ENCODE measurements around the gene SGMS1. TPM values are rescaled to one million over a fixed set of nuclear protein-coding genes. Genes with fewer than 3 reads are reported as not detected.
A peak's percentile ranks its signal among the peaks of the same experiment; 100 is the strongest.
"Not testable (repeated sequence)": the region's sequence is repeated elsewhere in the genome, so short reads cannot be mapped to it uniquely, and the experiment has no call there.

SGMS1 gene
- total RNA-seq, 1 donor from 2014 or later: 76.2 TPM

DNA sequence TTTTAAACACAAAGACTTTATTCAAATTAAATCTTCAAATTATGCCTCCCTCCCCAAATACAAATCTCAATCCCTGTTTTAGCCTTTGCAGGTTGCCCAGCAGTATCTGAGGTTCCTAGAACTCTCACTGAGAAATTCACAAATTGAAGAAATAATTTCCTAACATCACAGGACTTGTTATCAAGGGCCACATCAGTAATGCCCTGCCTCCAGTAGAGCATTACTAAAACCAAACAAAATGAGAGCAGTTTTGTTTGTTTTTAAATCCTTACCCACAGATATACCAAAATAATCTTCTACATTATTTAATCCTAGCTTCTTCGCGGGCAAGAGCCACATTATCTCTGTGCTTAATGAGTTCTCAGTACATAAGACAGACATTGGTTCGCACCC, 152.2 kb downstream of the SGMS1 start:
- DNase-seq (ENCODE audit: low read depth in 2 of 2): no peak

DNA sequence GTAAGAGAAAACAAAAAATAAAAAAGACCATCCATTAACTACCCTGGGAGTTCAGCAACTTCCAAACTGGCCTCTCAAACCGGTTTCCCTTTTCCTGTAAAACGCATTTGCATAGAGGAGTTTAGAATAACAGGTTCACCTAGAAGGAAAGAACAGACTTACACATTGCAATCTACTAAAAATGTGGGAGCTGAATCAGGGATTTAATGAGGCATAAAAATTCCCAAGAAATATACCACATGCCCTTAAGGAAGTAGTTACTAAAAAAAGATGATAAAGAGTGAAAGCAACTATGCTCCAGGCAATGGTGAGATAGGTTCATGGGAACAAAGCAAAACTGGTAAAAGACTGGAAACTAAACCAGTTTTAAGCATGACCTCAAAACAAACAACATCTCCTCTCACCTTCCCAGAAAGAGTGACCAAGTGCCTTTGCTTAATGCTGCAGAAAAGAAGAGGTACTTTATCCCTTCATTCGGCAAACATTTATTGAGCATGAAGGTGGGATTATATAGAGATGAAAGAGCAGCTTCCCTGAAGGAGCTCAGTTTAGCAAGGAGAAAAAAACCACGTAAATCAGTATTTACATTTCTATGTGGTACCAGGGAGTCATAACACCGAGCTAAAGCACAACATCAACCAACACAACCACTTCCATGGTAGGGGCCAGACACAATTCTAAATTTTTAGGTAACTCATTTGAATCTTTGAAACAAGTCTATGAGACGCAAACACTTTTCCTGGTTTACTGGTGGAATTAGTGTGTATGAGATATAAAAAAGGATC, 152.8 kb downstream of the SGMS1 start:
- no peak for DNase-seq (ENCODE audit: low read depth in 2 of 2)

DNA sequence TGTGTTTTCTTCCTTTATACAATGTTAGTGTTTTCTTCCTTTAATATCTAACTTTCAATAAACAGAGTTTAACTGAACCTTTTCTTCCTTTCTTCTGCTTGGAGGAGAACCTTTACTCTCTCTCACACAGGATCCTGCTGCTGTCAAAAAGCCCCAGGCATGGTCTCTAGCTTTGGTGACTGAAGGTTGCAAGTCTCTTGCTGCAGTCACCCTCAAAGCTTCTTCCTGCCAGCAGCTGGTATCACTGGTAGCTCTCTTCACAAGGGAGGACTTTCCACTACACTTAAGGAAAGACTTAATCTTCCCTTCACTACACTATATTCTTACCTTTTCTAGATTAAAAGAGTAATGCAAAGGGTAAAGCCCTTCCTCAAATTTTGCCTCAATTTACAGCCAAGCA, 153.4 kb downstream of the SGMS1 start:
- no peak for DNase-seq (ENCODE audit: low read depth in 2 of 2)

DNA sequence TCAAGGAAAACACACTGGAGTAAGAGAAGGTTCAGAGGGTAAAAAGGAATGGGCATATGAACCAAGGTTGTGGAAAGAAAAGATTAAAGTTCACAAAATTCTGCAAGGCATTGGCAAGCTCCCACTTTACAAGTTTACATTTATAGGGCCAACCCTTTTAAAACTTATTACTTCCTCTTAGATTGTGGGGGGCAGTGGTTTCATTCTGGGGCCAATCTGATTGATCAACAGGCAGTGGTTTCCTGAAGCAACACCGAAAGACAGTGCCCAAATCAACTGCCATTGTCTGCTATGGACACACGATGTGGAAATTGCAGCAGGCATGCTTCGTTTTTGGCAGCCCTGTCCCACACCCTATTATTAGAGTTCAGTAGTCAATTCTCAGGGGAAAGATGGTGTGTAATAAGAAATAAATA, 154.0 kb downstream of the SGMS1 start:
- DNase-seq (ENCODE audit: low read depth in 2 of 2): no peak

DNA sequence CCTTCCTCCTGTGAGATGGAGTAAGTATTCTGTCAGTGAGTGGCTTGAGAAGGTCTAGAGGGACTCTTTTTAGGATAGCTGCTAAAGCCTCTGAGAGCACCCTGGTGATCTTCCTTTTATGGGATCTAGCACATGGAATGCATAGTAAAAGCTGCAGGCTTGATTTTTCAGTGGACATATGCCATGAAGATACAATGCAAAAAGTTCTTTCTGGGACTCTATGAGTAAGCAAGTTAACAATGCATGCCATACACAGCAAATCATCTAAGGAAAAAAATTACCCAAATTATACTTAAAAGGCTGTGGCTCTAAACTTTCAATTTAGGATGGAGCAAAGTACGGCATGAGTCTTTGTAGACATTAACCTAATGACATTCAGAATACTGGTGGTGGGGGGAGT, 154.5 kb downstream of the SGMS1 start:
- no peak for DNase-seq (ENCODE audit: low read depth in 2 of 2)

DNA sequence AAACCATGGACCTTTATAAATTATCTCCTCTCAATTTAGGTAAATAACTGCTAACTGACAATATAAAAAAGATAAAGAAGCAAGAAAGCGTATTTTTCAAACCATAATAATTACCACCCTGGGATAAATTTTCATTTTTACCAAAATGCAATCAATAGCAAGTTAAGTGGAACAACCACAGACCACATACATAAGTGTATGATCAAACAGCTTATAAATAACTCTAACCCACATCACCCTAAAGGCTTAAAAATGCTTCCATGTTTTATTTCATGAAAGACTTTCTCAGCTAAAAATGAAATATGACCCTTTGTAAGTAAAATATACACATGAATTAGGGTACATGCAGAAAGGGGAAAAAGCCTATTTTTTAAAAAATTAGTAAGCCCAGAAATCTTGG, 156.5 kb downstream of the SGMS1 start:
- DNase-seq (ENCODE audit: low read depth in 2 of 2): no peak

DNA sequence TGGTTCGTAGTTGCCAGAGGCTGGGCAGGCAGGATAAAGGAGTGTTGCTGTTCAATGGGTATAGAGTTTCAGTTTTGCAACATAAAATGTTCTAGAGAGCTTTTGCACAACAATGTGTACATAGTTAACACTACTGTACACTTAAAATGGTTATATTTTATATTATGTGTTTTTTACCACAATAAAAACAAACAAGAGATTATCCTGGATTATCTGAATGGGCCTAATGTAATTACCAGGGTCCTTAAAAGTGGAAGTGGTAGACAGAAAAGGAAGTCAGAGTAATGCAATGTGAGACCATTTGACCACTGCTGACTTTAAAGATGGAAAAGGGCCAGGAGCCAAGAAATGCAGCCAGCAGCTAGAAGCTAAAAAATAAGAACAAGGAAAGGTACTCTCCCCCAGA, 159.7 kb downstream of the SGMS1 start:
- peak in 1 of 2 donors; percentile 5 for DNase-seq (ENCODE audit: low read depth in 2 of 2)

DNA sequence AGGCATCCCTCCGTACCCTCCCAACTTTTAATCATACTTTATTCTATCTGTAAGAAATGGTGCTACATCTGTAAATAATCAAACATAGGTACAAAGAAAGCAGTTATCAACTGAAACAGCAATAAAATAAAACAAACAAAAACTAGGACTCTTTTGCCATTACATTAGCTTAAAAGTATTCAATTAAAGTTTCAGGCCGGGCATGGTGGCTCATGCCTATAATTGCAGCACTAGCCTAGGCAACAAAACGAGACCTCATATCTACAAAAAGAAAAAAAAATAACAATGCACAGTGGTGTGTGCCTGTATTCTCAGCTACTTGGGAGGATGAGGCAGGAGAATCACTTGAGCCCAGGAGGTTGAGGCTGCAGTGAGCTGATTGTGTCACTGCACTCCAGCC, 161.9 kb downstream of the SGMS1 start:
- DNase-seq (ENCODE audit: low read depth in 2 of 2): no peak

DNA sequence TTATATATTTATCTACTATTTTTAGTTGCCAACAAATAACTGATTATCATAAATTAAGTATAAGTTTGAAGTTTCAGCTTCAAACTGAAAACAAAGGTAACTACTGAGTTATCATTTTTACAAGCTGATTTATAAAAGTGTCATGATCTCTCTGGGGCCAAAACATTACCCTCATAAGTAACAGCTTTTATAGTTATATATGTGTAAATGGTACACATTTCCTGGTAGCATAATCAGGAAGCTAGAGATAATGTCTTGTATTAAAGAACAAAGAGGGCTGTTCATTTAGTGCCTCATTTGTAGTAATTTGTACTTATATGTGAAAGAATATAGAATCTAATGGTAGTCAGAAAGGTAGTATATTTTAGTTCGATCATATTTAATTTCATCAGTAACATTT, 162.6 kb downstream of the SGMS1 start:
- DNase-seq (ENCODE audit: low read depth in 2 of 2): no peak

DNA sequence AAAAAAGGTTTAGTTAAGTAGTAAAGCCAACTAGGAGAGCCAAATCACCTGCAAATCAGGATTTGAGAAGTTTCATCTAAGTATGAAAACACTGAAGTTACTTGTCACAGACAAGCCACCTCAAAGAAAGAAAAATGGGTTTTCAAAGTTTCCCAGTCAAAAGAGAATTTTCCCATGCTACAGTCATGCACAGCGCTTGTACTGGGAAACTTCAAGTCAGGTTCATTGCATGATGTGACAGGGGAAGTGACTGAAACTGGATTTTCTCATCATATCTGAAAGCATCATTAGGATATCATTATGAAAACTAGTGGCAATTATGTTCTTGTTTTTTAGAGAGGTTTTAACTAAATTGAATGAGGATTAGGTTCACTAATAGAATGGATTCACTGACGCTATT, 167.0 kb downstream of the SGMS1 start:
- DNase-seq (ENCODE audit: low read depth in 2 of 2): no peak

DNA sequence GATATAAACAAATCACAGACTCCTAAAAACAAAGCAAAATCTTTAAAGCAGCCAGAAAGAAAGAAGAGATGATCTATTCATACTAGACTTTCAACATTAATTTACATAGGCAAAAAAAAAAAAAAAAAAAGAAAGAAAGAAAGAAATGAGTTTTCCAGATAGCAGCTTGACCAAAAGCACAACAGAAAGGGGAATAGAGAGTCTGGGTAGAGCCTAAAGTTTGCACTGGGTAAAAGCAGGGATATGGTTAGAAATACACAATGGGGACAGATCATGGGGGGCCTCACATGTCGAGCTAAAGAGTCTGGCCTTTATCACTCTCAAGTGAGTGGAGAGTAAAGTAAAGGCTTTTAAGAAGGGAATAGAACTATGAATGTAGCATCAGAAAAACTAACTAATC, 169.8 kb downstream of the SGMS1 start:
- DNase-seq (ENCODE audit: low read depth in 2 of 2): no peak

DNA sequence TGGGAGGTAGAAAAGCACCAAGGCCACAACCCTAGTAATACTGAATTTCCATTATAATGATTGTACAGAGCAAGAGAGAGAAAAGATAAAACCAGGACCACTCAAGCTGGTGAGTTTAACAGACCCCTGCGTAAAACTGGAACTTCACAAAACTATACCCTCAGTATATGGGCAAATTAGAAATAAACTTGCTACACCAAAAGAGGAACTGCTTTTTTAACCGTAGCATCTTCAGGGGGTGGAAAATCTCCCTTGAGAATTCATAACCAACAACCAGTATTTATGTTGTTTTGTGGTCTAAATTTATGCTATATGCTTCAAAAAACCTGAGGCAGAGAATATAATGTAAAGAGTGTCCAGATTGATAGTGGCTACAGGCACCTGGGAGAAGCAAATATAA, 171.2 kb downstream of the SGMS1 start:
- no peak for DNase-seq (ENCODE audit: low read depth in 2 of 2)

DNA sequence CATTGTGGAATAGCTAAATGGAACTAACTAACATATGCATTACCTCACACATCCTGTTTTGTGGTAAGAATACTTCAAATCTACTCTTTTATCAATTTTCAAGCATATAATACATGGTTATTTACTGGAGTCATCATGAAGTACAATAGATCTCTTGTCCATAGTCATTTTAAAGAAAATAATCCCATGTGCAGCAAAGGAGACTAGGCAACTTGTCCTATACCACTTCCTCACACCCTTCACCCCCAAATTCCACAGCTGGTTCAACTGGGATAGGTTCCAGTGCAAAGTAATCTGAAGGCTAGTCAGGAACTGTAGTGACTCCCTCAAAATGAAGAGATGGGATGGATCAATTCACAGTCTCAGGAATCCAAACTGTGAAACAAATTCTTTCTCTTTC, 176.1 kb downstream of the SGMS1 start:
- DNase-seq (ENCODE audit: low read depth in 2 of 2): no peak

DNA sequence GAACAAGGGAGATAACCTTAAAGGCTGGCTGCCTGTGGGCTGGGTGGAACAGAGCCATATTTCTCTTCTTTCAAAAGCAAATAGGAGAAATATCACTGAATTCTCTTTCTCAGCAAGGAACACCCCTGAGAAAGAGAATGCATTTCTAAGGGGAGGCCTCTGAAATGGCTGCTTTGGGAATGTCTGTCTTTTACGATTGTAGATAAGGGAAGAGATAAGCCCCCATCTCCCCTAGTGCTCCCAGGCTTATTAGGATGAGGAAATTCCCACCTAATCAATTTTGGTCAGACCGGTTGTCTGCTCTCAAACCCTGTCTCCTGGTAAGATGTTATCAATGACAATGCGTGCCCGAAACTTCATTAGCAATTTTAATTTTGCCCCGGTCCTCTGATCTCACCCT, 178.0 kb downstream of the SGMS1 start:
- DNase-seq (ENCODE audit: low read depth in 2 of 2): not testable (repeated sequence)

DNA sequence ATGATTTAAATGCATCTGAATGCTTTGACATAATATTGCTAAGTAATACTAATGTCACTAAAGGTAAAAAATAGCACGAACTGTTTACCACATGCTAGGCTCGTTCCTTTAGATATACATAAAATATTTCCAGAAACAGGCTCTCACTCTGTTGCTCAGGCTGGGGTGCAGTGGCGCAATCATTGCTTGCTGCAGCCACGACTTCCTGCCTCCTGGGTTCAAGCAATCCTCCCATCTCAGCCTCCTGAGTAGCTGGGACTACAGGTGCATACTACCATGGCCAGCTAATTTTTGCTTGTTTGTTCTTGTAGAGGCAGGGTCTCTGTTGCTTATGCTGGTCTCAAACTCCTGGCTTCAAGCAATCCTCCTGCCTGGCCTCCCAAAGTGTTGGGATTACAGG, 183.3 kb downstream of the SGMS1 start:
- no peak for DNase-seq (ENCODE audit: low read depth in 2 of 2)

DNA sequence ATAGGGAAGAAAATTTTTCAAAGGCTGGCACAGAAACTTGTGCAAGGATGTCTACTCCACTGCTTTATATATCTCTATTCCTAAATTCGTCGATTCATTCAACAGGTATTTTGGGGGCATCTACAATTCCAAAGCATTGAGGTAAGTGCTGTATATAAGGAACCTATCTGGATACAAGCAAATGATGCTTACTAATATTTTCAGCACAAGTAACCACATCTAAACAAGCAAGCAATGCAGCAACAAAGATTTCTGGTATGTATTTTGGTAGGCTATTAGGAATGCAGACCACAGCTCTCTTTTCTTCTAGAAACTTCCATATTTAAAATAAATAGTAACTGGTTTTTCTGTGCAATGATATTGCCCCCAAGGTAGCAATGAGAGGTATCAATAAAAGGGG, 183.9 kb downstream of the SGMS1 start:
- DNase-seq (ENCODE audit: low read depth in 2 of 2): no peak

DNA sequence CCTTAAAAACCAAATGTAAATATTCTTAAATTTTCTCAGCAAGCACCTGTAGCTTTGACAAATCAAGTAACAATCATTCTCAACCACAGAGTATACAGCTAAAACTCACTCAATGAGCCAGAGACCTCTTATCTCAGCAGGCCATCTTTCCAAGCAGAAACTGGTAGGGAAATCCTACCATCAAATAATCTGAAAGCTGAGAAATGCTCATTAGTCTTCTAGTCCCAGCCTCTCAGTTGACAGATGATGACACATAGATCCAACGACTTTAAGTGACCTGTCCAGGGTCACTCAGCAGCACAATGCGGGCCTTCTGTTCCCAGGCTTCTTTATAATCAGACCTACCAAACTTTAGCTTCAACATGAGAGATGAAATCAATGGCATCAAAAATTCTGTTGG, 184.6 kb downstream of the SGMS1 start:
- DNase-seq (ENCODE audit: low read depth in 2 of 2): no peak

DNA sequence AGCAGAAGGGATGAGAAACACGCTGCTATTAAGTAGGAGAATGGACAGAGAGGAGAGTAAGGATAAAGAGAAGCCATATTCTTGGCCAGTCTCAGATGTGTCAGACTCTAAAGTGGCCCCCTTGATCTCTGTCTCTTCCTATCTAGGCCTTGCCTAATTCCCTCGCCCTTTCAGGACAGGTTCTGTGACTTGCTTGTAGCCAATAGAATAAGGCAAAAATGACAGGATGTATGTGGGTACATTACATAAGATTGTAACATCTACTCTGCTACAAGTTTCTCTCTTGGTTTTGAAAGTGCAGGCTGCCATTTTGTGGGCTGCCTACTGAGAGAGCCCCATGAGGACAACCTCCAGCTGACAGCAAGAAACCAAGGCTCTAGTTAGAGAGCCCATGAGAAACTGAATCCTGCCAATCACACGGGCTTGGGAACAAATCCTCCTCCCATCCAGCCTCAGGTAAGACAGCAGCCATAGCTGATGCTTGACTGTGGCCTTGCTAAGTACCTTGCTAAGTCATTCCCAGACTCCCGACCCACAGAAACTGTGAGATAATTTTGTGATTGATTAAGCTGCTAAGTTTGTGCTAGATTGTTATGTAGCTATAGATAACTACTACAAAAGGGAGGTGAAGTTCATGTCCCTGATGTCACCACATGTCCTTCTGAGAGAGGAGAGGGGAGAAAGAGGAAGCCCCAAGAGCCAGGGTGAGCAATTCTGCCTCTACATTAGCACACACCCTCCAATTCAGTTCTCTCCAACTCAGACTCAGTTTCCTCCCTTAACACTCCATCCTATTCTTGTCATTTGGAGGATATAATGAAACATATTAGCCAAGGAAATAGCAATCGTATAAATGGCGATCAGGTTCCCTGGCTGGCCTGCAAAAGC, 185.5 kb downstream of the SGMS1 start:
- no peak for DNase-seq (ENCODE audit: low read depth in 2 of 2)

DNA sequence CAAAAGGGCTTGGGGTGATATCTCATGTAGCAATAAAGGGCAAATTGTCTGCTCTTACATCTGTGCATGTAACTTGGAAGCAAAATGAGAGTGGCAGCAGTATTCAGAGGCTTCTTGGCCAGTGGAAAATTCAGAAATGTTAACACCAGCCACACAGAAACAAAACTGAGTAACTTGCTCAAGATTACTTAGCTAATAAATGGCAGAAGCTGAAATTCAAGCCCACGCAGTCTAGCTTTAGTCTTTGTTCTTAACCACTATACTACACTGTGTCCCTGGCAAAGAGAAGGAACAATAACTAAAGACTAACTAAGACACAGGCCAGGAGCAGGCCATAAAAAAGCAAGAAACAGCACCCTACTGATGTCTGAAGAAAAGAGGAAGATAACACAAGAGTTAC, 186.5 kb downstream of the SGMS1 start:
- DNase-seq (ENCODE audit: low read depth in 2 of 2): no peak

DNA sequence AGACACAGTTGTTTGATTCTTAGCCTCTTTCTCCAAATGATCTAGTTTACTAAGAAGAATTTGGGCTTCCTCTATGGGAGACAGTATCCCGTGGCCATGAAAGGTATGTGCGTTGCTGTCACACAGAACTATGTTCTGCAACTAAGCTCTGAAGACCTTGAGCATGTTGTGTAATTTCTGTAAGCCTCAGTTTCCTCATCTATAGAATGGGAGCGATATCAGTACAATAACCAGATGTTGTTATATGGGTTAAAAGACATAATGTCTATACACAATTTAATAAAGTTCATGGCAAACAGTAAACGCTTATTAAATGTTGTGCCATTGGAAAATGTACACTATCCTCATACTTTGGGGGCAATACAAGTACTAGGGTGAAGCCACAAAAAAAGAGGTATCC, 187.0 kb downstream of the SGMS1 start:
- DNase-seq (ENCODE audit: low read depth in 2 of 2): no peak

DNA sequence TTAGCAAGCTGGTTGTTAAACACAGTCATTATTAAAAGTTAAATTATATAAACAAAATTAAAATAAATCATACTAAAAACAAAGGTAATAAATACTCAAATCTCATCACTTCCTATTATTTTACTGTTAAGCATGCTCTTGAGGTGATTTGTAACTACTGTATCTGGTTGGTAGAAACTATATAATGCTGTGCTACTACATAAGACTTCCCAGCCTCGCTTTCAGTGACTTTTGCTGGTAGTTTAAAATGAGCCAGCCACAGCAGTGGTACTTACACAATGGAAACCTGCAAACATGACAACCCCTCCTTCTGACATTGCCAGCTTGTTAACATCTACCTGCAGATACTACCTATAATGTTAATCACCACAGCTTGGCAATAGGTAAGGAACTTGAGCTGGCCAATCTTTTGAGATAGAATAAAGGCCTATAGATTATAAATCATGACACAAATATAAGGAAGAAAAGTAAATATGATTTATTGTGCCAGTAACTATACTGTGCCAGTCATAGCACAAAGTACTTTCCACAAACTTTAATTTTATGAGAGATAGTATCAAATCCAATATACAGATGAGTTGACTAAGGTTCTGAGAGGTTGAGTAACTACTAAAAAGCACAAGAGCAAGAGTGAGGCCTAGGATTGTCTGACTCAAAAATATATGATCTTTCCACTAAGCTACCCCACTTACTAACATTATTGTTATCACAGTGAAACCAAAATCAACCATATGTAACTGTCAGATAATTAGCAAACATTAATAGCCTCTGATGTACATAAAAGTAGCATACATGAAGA, 191.3 kb downstream of the SGMS1 start:
- DNase-seq (ENCODE audit: low read depth in 2 of 2): no peak

DNA sequence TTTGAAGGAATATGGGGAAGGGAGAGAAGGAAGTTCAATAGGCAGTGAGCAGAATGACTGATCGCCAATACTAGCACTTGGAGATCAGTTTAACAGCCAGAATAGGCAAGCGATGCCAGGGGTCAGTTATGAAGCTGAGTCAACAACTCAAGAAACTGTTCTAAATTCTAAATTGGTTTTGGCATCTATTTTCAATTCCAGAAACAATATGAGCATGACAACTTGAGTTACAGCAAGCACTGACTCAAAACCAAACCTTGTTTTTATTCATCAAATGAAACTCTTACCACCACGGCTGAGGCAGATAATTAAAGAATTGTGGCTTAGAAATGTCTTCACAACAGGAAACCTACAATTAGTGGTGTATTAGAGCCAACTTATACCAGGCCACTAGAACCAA, 192.0 kb downstream of the SGMS1 start:
- DNase-seq (ENCODE audit: low read depth in 2 of 2): peak in 1 of 2 donors; percentile 60

Measured in lung microvascular endothelial cell (primary cell).